NCI-H82 treated with DMSO at 0.1 percent for 48 hours (cell line): ENCODE measurements around the gene EYA3.
A peak's percentile ranks its signal among the peaks of the same experiment; 100 is the strongest.

Experiments
- DNase-seq: peaks from one replicate; lab custom pipeline; 2025; ENCODE audit not compliant: unreplicated experiment; lab: John Stamatoyannopoulos, UW

The EYA3 gene, protein sequence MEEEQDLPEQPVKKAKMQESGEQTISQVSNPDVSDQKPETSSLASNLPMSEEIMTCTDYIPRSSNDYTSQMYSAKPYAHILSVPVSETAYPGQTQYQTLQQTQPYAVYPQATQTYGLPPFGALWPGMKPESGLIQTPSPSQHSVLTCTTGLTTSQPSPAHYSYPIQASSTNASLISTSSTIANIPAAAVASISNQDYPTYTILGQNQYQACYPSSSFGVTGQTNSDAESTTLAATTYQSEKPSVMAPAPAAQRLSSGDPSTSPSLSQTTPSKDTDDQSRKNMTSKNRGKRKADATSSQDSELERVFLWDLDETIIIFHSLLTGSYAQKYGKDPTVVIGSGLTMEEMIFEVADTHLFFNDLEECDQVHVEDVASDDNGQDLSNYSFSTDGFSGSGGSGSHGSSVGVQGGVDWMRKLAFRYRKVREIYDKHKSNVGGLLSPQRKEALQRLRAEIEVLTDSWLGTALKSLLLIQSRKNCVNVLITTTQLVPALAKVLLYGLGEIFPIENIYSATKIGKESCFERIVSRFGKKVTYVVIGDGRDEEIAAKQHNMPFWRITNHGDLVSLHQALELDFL

DNA sequence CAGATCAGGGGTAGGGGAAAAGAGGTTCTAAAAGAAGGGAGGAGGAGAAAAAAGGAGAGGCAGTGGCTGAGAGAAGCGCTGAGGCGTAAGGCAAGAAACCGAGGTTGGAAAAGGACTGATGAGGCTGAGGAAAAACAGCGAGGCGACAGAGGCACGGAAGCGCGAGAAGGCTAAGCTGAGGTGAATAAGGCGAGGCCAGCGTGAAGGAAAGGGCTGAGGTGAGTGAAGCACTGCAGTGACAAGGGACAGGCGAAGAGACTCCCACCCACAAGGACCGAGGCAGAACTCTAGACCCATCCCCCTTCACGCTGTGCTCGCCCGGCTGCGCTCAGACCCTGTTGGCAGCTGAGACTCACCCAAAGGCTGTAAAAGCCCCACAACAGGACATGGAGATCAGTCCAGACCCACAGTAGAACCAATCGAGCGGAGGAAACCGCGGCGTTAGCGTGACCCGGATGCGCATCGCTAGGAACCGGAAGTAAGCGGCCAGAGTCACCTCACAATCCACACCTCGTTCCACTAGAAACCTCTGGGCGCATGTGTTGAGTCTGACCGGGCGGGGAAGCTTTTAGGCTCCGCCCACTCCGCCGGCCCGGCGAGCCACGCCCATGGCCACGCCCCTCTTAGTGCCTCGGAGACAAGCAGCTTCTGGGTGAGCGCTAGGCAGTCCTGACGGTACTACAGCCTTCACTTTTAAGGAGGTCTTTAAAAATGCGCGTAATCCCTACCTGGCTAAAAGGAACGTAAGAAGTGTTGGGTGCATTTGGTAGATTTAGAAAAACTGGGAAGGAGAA, at the start of gene EYA3:
Gene EYA3, minus strand, starts transcription at position 443 of the 794 bp plus-strand sequence. CDS start 30,584 bp downstream, outside the sequence.
- DNase-seq, result peak; percentile 98

DNA sequence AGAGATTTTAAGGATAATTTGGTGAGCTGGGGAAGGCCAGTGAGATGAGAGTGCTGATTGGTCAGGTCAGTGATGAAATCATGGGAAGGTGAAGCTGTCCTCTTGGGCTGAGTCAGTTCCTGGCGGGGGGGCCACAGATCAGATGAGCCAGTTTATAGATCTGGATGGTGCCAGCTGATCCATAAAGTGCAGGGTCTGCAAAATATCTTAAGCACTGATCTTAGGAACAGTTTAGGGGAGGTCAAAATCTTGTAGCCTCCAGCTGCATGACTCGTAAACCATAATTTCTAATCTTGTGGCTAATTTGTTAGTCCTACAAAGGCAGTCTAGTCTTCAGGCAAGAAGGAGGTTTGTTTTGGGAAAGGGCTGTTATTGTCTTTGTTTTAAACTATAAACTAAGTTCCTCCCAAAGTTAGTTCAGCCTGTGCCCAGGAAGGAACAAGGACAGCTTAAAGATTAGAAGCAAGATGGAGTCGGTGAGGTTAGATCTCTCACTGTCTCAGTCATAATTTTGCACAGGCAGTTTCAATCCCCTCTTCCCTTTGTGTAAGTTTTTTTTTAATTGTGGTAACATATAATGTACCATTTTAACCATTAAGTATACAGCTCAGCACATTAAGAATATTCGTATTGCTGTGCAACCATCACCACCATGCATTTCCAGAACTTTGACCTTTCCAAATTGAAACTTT, 48.7 kb upstream of the EYA3 start:
- DNase-seq, result no peak

DNA sequence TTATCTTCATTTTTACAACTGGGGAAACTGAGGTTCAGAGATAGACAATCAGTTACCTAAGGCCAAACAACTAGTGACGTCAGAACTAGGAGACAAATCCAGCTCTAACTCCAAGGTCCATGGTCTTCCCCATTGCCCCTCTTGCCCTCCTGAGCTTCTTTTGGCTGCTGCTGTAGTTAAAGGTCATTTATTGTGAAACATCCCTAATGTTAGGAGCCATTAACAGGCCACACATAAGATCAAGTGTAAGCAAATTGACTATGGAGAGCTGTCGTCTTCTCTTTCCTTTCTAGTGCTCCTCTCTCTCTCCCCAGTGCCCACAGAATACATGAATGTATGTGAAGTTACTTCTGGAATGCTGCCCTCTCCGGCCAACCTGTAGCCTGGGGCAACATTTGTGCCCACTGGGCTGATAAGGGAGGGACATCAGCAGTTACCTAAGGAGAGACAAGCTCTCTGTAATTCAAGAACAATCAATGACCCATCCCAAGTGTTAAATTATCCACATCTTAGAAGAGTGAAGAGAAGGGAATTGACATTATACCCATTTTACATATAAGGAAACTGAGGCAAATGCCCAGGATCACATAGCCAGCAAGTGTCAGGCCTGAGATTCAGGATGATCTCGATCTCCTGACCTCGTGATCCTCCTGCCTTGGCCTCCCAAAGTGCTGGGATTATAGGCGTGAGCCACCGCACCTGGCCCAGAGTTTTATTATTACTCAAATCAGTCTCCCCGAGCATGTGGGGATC, 47.9 kb upstream of the EYA3 start:
- DNase-seq, result no peak

DNA sequence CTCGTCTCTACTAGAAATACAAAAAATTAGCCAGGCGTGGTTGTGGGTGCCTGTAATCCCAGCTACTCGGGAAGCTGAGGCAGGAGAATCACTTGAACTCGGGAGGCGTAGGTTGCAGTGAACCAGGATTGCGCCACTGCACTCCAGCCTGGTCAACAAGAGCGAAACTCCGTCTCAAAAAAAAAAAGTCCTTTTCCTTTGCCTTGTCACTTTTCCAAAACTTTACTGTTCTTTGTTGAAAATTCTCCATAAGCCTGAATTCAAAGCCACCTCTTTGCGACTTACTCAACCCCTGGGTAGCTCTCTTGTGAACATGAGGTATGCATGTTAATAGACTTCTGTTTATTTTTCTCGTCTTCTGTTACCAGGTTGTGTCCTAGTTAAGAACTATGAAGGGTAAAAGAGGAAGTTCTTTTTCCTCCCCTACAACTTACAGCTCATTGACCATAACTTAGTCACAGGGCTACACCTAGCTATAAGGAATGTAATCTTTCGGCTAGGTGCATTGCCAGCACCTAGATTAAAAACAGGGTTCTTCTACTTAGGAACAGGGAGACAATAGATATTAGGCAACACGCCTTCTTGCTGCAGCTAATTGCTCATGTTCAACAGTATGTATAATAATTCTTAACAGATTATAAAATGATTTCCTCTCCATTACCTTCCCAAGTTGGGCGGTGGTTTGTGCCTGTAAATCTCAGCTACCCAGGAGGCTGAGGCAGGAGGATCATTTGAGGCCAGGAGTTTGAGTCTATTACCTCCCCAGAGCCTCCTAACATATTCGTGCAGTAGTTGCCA, 47.2 kb upstream of the EYA3 start:
- DNase-seq, result no peak

DNA sequence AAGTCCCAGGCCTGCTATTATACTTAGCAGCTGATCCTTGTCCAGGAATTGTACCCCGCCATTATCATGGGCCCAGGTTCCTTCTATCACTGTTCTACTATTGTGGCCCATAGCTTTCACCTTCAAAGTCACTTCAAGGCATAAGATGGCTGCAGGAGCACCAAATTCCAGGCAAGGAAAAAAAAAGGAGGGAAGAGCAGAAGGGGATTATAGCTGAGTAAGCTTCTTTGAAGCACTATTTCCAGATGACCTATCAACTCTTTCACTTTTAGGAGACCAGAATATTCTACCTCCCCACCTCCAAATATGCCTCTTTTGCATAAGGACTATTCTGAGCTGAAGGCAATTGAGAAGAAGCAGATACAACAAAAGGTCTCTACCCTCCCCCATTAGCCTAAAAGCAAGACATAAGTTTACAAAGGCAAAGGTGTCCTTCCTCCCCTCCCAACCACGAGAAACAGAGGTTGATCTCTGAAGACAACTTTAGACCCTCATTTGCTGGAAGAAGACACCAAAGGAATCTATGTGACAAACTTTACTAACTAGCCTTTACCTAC, 46.3 kb upstream of the EYA3 start:
- DNase-seq, result no peak

DNA sequence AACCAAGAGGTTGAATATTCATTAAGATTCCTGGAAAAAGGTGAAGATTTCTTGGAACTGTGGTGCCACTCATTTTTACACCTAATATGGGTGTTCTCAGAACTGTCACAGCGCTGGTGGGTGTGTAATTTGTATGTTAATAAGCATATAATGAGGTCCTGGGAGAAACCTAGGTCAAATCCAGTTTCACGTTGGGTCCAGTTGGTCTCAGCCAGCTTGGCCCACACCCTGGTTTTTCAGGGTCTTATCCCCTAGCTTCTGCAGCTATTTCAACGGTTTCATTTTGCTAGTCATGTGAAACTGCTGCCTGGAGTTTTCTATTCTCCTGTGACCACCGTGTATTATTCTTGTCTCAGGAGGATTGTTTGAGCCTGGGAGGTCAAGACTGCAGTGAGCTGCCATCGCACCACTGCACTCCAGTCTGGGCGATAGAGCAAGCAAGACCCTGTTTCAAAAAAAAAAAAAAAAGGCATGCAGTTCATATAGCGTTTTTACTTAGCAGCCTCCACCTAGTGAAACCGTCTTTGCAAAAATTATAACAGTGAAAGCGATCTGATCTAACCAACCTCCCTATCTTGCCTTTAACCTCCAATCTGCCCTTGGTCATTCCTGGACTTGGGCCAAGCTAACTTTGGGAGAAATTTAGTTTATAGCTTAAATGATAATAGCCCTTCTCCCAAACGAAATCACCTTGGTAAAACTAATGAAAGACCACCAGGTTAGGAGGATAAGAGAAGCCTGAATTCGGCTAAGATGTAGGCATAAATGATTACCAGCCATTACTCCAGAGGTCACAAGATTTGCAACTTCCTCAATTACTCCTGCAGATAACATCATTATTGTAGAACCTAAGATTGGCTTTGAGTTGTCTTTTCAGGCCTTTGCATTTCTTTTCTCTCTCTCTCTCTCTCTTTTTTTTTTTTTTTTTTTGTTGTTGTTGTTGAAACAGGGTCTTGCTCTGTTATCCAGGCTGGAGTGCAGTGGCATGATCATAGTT, 44.1 kb upstream of the EYA3 start:
- no peak for DNase-seq

DNA sequence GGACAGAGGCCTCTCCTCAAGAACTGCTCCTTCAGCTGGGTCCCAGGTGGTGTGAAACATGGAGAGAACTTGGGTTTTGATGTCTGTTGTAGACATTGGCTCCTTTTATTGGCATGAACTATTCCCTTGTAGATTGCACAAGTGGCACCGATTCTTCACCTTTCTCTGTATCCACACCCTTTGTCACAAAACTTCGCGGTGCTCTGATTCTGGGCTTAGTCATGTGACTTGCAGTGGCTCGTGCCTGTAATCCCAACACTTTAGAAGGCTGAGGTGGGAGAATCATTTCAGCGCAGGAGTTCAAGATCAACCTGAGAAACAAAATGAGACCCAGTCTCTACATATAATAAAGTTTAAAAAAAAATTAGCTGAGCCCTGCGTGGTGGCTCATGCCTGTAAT, 42.5 kb upstream of the EYA3 start:
- DNase-seq, result no peak

DNA sequence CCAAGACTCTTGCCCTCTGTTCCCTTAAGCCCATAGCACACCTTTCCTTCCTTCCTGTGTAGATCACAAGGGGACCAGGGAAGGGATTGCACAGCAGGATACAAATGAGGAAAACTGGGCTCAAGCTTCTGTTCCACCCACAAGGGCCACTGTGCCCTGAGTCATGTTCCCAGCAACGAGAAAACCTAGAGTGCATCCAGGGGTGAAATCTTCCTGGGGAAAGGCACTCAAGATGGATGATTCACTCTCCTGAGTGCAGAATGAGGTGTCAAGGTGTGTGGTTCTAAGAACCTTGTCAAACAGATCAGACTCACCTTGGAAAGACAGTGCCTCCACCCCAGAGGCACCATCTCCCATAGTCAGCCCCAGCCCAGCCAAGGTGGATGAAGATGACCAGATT, 40.7 kb upstream of the EYA3 start:
- DNase-seq, result no peak

DNA sequence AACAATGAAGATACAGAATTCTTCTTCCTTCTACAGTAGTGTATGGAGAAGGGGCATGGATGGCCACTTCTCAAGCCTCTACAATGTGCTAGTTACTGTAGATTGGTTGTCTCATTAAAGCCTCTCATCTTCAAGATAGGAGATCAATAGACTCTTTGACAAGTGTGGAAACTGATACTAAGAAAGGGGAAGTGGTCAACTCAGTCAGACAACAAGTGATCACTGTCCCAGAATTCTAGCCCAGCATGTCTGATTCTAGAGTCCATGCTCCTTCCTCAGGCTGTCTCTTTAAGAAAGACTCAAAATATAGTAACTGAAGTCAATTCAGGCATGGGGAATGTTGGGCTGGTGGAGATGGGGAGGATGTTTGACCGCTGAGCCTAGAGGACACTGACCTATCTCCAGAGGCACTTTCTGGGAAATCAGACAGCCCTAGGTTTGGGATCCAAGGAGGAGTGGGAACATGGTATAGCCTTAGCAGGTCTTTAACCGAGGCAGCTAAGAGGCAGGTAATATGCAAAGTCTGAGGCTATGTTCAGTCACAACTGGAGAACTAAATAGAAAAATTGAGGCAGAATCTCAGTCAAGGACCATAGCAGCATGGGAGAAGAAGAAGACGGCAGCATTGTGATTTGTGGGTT, 39.3 kb upstream of the EYA3 start:
- no peak for DNase-seq

DNA sequence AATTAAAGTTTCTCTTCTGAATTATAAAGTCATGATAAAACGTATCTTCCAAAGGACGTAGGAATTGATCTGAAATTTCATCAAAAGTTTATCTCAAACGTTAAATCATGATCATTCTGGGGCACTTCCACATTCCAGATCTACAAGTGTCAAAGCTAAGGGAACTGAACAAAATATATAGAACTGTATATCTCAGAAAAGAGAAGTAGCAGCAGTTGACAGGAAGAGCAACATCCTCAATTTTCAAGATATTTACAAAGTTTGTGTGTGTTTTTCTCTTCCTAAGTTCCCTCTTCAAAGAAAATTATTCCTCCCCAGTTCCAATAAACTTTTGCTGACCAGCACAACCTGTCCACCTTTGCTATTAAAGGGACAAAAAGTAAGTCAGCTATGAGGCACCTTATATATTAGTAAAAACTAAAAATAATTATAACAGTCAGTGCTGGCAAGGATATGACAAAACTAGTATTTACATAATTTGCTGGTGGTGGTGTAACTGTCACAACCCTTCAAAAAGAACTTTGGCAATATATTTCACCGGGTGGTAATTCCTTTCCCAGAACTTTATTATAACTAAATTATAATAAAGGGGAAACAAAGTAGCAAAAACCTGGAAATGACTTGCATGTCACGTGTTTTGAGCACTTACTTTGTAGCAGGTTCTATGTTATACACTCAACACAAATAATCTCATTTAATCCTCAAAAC, 38.5 kb upstream of the EYA3 start:
- no peak for DNase-seq

DNA sequence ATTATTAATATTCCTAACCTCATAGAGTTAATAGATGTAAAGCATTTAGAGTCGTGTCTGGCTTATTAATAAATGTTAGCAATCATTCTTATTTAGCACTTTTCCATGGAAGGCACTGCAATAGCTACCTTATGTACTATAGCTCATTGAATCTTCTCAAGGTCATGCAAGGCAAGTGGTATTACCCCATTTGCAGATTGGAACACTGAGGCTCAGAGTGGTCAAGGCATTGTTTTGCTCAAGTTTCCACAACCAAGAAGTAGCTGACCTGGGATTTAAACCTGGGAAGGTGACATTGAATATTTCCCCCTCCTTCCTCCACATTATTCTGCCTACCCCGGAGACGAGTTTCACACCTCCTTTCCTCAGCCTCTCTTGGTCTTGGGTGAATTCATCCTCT, 37.8 kb upstream of the EYA3 start:
- DNase-seq, result no peak

DNA sequence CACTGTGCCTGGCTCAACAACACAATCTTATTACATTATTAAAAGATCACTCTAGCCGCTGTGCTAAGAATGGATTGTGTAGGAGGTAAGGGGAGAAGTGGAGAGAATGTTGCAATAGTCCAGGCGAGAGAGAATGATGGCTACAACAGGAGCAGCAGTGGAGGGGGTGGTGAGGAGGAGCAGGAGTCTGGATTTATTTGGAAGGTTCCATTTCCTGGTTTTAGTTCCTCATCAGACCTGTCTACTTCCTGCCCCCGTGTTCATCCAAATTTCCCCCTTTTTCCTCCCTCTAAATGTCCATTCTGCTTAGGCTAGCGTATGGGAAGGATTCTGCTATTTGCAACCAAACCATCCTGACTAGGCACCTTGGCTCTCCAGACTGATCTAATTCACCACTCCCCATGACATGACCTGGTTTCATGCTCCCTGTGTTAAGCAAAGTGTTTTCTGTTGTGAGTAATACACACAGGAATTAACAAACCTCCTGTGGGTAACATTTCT, 35.1 kb upstream of the EYA3 start:
- peak; percentile 61 for DNase-seq

DNA sequence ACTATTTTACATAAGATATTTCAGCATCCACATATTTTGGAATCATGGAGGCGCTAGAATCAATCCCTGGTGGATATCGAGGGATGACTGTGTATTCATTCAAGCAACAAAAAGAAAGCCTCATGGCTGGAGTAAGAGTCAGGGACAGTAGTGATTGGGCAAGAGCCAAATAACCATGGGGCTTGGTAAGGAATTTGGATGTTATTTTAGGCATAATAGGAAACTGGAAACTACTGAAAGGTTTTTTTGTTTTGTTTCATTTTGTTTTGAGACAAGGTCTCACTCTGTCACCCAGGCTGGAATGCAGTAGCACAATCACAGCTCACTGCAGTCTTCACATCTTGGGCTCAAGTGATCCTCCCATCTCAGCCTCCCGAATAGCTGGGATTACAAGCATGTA, 33.8 kb upstream of the EYA3 start:
- DNase-seq, result no peak

DNA sequence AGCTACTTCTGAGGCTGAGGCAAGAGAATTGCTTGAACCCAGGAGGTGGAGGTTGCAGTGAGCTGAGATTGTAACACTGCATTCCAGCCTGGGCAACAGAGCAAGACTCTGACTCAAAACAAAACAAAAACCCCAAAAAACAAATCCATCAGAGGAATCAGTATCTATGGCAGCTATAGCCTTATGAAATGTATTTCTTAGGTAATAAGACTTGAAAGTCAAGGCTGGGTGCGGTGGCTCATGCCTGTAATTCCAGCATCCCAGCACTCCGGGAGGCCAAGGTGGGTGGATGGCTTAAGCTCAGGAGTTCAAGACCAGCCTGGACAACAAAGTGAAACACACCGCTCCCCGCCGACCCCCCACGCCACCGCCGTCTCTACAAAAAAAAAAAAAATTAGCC, 31.1 kb upstream of the EYA3 start:
- DNase-seq, result no peak

DNA sequence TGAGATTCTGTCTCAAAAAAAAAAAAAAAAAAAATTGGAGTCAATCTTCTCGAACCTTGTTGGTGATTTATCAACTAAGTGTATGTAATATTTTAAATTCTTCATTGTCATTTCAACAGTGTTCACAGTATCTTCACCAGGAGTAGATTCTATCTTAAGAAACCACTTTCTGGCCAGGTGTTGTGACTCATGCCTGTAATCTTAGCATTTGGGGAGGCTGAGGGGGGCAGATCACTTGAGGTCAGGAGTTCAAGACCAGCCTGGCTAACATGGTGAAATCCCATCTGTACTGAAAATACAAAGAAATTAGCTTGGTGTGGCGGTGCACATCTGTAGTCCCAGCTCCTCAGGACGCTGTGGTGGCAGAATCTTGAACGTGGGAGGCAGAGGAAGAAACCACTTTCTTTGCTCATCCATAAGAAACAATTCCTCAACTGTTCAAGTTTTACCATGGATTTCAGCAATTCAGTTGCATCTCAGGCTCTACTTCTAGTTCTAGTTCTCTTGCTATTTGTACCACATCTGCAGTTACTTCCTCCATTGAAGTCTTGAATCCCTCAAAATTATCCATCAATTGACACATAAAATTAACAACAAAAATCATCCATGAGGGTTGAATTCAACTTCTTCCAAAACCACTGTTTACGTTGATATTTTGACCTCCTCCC, 30.4 kb upstream of the EYA3 start:
- no peak for DNase-seq

DNA sequence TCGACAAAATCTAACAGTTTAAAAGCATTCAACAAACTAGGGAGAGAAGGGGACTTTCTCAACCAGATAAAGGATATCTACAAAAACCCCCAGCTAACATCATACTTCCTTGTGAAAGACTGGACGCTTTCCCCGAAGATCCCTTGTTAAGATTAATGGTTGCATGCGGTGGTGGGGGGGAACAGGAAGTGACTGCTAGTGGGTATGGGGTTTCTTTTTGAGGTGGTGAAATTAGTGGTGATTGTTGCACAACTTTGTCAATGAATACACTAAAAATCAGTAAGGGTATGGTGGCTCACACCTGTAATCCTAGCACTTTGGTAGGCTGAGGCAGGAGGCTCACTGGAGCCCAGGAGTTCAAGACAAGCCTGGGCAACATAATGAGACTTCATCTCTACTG, 26.9 kb upstream of the EYA3 start:
- no peak for DNase-seq

DNA sequence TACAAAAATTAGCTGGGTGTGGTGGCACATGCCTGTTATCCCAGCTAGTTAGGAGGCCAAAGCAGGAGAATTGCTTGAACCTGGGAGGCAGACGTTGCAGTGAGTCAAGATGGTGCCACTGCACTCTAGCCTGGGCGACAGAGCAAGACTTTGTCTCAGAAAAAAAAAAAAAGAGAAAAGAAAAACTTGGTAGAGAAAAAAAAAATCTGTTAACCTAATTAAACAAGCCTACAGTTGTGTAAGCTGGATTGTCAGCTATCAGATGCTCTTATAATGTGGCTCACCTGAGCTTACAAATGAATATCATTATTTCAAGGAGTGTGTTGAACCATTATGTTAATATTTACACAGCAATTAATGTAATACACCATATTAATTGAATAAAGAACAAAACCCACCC, 26.4 kb upstream of the EYA3 start:
- DNase-seq, result no peak
